SU-DHL-6 (cell line): Measurements from ENCODE around the gene POLR2J.
"Not testable (repeated sequence)": the region's sequence is repeated elsewhere in the genome, so short reads cannot be mapped to it uniquely, and the experiment has no call there.

Experiments used
- H2AFZ ChIP-seq: fragments of 200-600 bp; sonication (generic); 2 replicates; pipeline ENCODE4 v1.6.1; 2014; ENCODE audit warnings: low read depth, mild to moderate bottlenecking, moderate library complexity, mixed read lengths, antibody characterized with exemption, low read length; ENCODE audit not compliant: severe bottlenecking
- H3F3A ChIP-seq: fragments of 200-600 bp; shearing (Covaris generic); 2 replicates; pipeline ENCODE4 v1.6.0; 2016; ENCODE audit warnings: antibody characterized with exemption, mild to moderate bottlenecking; ENCODE audit not compliant: insufficient read depth
- H3K27ac ChIP-seq: fragments of 200-600 bp; sonication (generic); 2 replicates; pipeline ENCODE4 v1.5.1; 2016; ENCODE audit warnings: low read depth, mild to moderate bottlenecking, low read length, moderate library complexity, mixed read lengths
- H3K27me3 ChIP-seq: fragments of 200-600 bp; sonication (generic), shearing (Covaris generic); 2 replicates; pipeline ENCODE4 v1.6.0; 2014; ENCODE audit warnings: mild to moderate bottlenecking, low read length
- H3K36me3 ChIP-seq: fragments of 200-600 bp; sonication (generic); 2 replicates; pipeline ENCODE4 v1.6.1; 2014; ENCODE audit warnings: mild to moderate bottlenecking, low read length, mixed read lengths
- H3K4me2 ChIP-seq: fragments of 300-600, 200-600 bp; shearing (Covaris generic), sonication (generic); 2 replicates; pipeline ENCODE4 v1.6.0; 2014; ENCODE audit warnings: low read length, low read depth, mild to moderate bottlenecking; ENCODE audit not compliant: poor library complexity, severe bottlenecking
- H3K4me3 ChIP-seq: fragments of 200-600 bp; sonication (generic); 2 replicates; pipeline ENCODE4 v1.5.1; 2014; ENCODE audit warnings: antibody characterized with exemption, low read length, mild to moderate bottlenecking, mixed read lengths; ENCODE audit not compliant: insufficient read depth, poor library complexity, severe bottlenecking
- H3K79me2 ChIP-seq: fragments of 200-600 bp; sonication (generic); 2 replicates; pipeline ENCODE4 v1.6.1; 2014; ENCODE audit warnings: mild to moderate bottlenecking, low read length, moderate library complexity; ENCODE audit not compliant: insufficient read depth
- H3K9ac ChIP-seq: fragments of 200-600 bp; sonication (generic); 2 replicates; pipeline ENCODE4 v1.7.0; 2014; ENCODE audit warnings: mild to moderate bottlenecking, low read length
- H3K9me2 ChIP-seq: fragments of 200-600 bp; sonication (generic); replicated peaks from 2 replicates; pipeline ENCODE4 v1.6.1; 2014; ENCODE audit warnings: low read length; ENCODE audit not compliant: insufficient read depth
- H3K9me3 ChIP-seq: fragments of 200-600 bp; sonication (generic); 2 replicates; pipeline ENCODE4 v1.6.1; 2014; ENCODE audit warnings: low read length, mixed read lengths; ENCODE audit not compliant: insufficient read depth
- H4K20me1 ChIP-seq: fragments of 200-600 bp; sonication (generic); 2 replicates; pipeline ENCODE4 v1.6.1; 2014; ENCODE audit warnings: low read depth, mild to moderate bottlenecking, antibody characterized with exemption, low read length, moderate library complexity, mixed read lengths
- EZH2phosphoT487 ChIP-seq: fragments of 200-600 bp; sonication (generic), shearing (Covaris generic); conservative IDR thresholded peaks from 2 replicates; pipeline ENCODE4 v1.6.1; 2018; ENCODE audit warnings: mild to moderate bottlenecking, antibody characterized with exemption, low read length, moderate library complexity, mixed read lengths
- TF ChIP-seq, protein P1 (sequence below): fragments of 200-600 bp; sonication (generic); IDR thresholded peaks from one replicate; pipeline ENCODE4 v1.5.1; 2017; ENCODE audit warnings: antibody characterized with exemption, mild to moderate bottlenecking, low read length, moderate library complexity; ENCODE audit not compliant: insufficient read depth, poor library complexity, severe bottlenecking

Gene POLR2J

GRCh38 chr7:102457352-102457924 lies 21.3 kb downstream of the POLR2J start:
- TF ChIP-seq, protein P1, sequence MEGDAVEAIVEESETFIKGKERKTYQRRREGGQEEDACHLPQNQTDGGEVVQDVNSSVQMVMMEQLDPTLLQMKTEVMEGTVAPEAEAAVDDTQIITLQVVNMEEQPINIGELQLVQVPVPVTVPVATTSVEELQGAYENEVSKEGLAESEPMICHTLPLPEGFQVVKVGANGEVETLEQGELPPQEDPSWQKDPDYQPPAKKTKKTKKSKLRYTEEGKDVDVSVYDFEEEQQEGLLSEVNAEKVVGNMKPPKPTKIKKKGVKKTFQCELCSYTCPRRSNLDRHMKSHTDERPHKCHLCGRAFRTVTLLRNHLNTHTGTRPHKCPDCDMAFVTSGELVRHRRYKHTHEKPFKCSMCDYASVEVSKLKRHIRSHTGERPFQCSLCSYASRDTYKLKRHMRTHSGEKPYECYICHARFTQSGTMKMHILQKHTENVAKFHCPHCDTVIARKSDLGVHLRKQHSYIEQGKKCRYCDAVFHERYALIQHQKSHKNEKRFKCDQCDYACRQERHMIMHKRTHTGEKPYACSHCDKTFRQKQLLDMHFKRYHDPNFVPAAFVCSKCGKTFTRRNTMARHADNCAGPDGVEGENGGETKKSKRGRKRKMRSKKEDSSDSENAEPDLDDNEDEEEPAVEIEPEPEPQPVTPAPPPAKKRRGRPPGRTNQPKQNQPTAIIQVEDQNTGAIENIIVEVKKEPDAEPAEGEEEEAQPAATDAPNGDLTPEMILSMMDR: no peak
- no peak for TF ChIP-seq EZH2phosphoT487
- H3K9ac ChIP-seq: no peak overlapping the region
- peaks cover 3% of the 10 kb centered on the region; the same call in 1 of the 2 replicates for H3K79me2 ChIP-seq
- H3K9me2 ChIP-seq: no peaks in the 10 kb centered on the region
- H3K4me2 ChIP-seq: no peak overlapping the region
- no peaks in the 10 kb centered on the region for H3K36me3 ChIP-seq
- H4K20me1 ChIP-seq: no peaks in the 10 kb centered on the region
- H2AFZ ChIP-seq: no peak overlapping the region
- H3F3A ChIP-seq: peaks cover 5% of the 10 kb centered on the region; the same call in 1 of the 2 replicates
- no peak overlapping the region for H3K27ac ChIP-seq
- no peak overlapping the region for H3K4me3 ChIP-seq
- H3K27me3 ChIP-seq: no peaks in the 10 kb centered on the region
- H3K9me3 ChIP-seq: no peaks in the 10 kb centered on the region

DNA sequence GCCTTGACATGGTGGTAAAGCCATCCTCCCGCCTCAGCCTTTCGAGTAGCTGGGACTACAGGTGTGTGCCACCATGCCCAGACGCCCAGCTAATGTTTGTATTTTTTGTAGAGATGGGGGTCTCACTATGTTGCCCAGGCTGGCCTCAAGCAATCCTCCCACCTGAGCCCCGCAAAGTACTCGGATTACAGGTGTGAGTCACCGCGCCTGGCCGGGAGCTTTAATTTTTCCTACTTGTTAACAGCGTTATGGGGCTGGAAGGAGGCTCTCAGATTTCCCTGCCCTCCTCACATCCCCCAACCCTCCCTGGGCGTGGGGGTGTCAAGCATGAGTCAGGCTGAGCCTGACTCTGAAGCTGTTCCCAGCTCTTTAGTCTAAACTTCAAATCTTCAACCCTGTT lies 22.4 kb downstream of the POLR2J start:
- Histone ChIP-seq H3K36me3 (no peaks in the 10 kb centered on the region), H3K9ac (no peak overlapping the region), H3F3A (peaks cover 5% of the 10 kb centered on the region; the same call in 1 of the 2 replicates), H3K9me3 (no peaks in the 10 kb centered on the region), H3K79me2 (no peaks in the 10 kb centered on the region), H3K27me3 (no peaks in the 10 kb centered on the region), H3K9me2 (no peaks in the 10 kb centered on the region), H3K27ac (no peak overlapping the region), H3K4me3 (no peak overlapping the region), H3K4me2 (no peak overlapping the region), H2AFZ (no peak overlapping the region), H4K20me1 (no peaks in the 10 kb centered on the region)
- TF ChIP-seq, protein P1: no peak
- no peak for TF ChIP-seq EZH2phosphoT487

GRCh38 chr7:102455596-102455995 lies 23.1 kb downstream of the POLR2J start:
- Histone ChIP-seq H3K27ac (no peak overlapping the region), H3K4me2 (no peak overlapping the region), H3K27me3 (no peaks in the 10 kb centered on the region), H4K20me1 (no peaks in the 10 kb centered on the region), H3K9ac (no peak overlapping the region), H3K9me3 (no peaks in the 10 kb centered on the region), H3K36me3 (no peaks in the 10 kb centered on the region), H3F3A (peaks cover 5% of the 10 kb centered on the region; the same call in 1 of the 2 replicates), H2AFZ (no peak overlapping the region), H3K79me2 (no peaks in the 10 kb centered on the region), H3K9me2 (no peaks in the 10 kb centered on the region), H3K4me3 (no peak overlapping the region)
- TF ChIP-seq, protein P1: no peak
- TF ChIP-seq EZH2phosphoT487: no peak

- H3K27ac ChIP-seq, H3F3A ChIP-seq, H3K9me3 ChIP-seq, H3K36me3 ChIP-seq, H3K9me2 ChIP-seq, H3K9ac ChIP-seq, H4K20me1 ChIP-seq, H3K79me2 ChIP-seq, H3K27me3 ChIP-seq, H2AFZ ChIP-seq, H3K4me3 ChIP-seq, H3K4me2 ChIP-seq: not testable (repeated sequence)
Observed at GRCh38 chr7:102454932-102455331, 23.8 kb downstream of the POLR2J start.
